Transverse colon (tissue), 4 donors: ENCODE data around the gene NXNL2. TPM values are rescaled to one million over a fixed set of nuclear protein-coding genes. Genes with fewer than 3 reads are reported as not detected.

Experiments used
- DNase-seq: peaks from one replicate; pipeline ENCODE4 v3.0.0-alpha.2; 2019
- H3K27ac ChIP-seq, 4 donors: fragments of 200-600 bp; sonication (generic); 2 replicates each; pipeline ENCODE4 v1.5.1; 2016 to 2018; ENCODE audit warnings: inconsistent platforms in 4 of 4
- H3K27me3 ChIP-seq: fragments of 200-600 bp; sonication (generic); 2 replicates; pipeline ENCODE4 v1.5.1; 2017; ENCODE audit warnings: inconsistent platforms
- H3K36me3 ChIP-seq, 4 donors: fragments of 200-600 bp; sonication (generic); 2 replicates each; pipeline ENCODE4 v1.5.1; 2017 to 2019; ENCODE audit warnings: inconsistent platforms in 4 of 4
- H3K4me1 ChIP-seq, 4 donors: fragments of 200-600 bp; sonication (generic); 2 replicates each; pipeline ENCODE4 v1.5.1; 2017 to 2020; ENCODE audit warnings: inconsistent platforms in 4 of 4
- H3K4me3 ChIP-seq, 4 donors: fragments of 200-600 bp; sonication (generic); 1 replicate in 1 of 4; 2 replicates in 3 of 4; pipeline versions ENCODE4 v1.5.1 to v1.6.1; 2017 to 2019; ENCODE audit warnings: inconsistent platforms in 4 of 4
- H3K9me3 ChIP-seq, 2 donors: fragments of 200-600 bp; sonication (generic); 2 replicates each; pipeline ENCODE4 v1.5.1; 2017 to 2019; ENCODE audit warnings: inconsistent platforms in 2 of 2
- CTCF ChIP-seq, 5 experiments: fragments of 200-600 bp in 3 of 5; fragments of 450-650 bp in 2 of 5; sonication (generic) in 3 of 5; IDR thresholded peaks; 1 replicate in 2 of 5; 2 replicates in 3 of 5; pipeline ENCODE4 v1.5.1; 2016 to 2017; ENCODE audit warnings: antibody characterized with exemption in 5 of 5, inconsistent platforms in 3 of 5, mild to moderate bottlenecking in 2 of 5, moderate library complexity in 1 of 5
- EP300 ChIP-seq: sonication (generic); formaldehyde crosslinking; IDR thresholded peaks from one replicate; pipeline ENCODE4 v1.6.1; 2017; ENCODE audit warnings: antibody characterized with exemption, low read depth
- POLR2A ChIP-seq: fragments of 450-650 bp; IDR thresholded peaks from one replicate; pipeline ENCODE4 v1.6.1; 2016; ENCODE audit warnings: antibody characterized with exemption, mild to moderate bottlenecking, moderate library complexity
- POLR2AphosphoS5 ChIP-seq, 3 donors: sonication (generic); formaldehyde crosslinking; IDR thresholded peaks; one replicate each; pipeline ENCODE4 v1.6.1; 2016; ENCODE audit warnings: antibody characterized with exemption in 3 of 3
- WGBS, 2 donors: methylation state at CpG; one replicate each; pipeline ENCODE4 v1.1.5; 2018; ENCODE audit warnings: low coverage in 1 of 2; 5-methylcytosine and 5-hydroxymethylcytosine counted together
- in situ Hi-C, 4 donors: fragments of 200-750 bp; cut with MboI; loops; one replicate each; pipeline versions ENCODE4 v1.15.0 to v1.15.1; 2017; ENCODE audit warnings: low sequenced_read_pairs in 3 of 4, low pct_ligation_motif_present in 1 of 4, low pct_unique_long_range_greater_than_20kb in 1 of 4
- intact Hi-C: fragments of 100-400 bp; cut with DNase I; formaldehyde crosslinking; loops from one replicate; pipeline ENCODE4 v1.15.1; 2023; ENCODE audit warnings: low total_unique reads
- total RNA-seq, 4 donors: library from RNA; depleted of rRNA; stranded (reverse); fragments of >200 nt; gene quantifications; one replicate each; pipeline ENCODE4 v1.1.0, GENCODE V29; 2016

The NXNL2 gene
- total RNA-seq, 4 donors from 2014 or later: not detected

- in situ Hi-C loops: loop anchor here in 3 of 4 donors (10.0 to 25.0 kb wide), 5 partner anchors 474 to 891 kb away; partner anchors contain the start of gene CDK20 (in 2 of the 3)
- H3K27ac ChIP-seq: no peak overlapping the region
- WGBS, 2 donors: 44 to 55% methylated on average over 7 to 28 of the region's 28 CpGs
- H3K27me3 ChIP-seq: no peaks in the 10 kb centered on the region
- TF ChIP-seq CTCF (IDR thresholded peaks at IDR 0.05) (peak; percentile 90 to 98 (median 98)), POLR2AphosphoS5 (IDR thresholded peaks at IDR 0.05) (no peak), POLR2A (no peak), EP300 (no peak)
- H3K4me1 ChIP-seq: peaks cover 0 to 6% (median 1%) of the 10 kb centered on the region in 4 donors
- peak overlapping the region in 1 of 4 donors; percentile 18 for H3K4me3 ChIP-seq
- intact Hi-C loops: loop anchor here (10.0 kb wide), 1 partner anchor 474 kb away; no protein-coding TSS in a partner anchor
- peak; percentile 85 for DNase-seq
- H3K9me3 ChIP-seq: no peaks in the 10 kb centered on the region
- no peaks in the 10 kb centered on the region for H3K36me3 ChIP-seq
Observed at GRCh38 chr9:88578121-88579049, 43.4 kb downstream of the NXNL2 start.

DNA sequence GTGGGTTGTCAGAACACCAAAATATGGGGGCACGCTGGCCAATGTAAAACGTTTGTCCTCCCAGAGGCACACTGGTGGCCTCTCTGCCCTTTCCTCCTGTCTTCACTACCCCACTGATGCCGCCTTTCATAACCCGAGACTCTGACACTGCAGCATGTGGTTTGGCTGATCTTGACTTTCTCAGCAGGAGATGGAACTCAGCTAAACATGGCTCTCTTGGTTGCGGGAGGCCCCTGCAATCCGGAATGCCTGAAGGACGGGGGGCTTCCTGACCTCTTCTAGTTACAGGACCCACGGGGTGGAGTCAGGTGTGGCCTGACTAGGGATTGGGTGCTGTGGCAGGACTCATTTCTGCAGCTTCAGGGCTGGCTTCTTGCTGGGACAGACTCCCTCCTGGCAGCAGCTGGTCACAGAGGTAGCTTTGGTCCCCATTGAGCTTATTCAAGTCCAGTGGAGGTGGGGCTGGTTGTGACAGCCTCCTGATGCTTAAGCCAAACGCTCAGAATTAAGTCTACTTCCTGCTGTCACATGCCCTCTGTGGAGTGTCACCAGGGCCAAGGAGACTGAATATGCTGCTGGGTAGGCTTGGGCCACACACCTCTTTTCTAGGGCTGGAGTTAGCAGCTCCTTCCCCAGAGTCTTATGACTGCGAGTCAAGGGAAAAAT is 44.2 kb downstream of the NXNL2 start:
- Histone ChIP-seq H3K27me3 (no peaks in the 10 kb centered on the region), H3K36me3 (no peaks in the 10 kb centered on the region), H3K27ac (no peak overlapping the region), H3K9me3 (no peaks in the 10 kb centered on the region), H3K4me1 (peaks cover 0 to 9% (median 2%) of the 10 kb centered on the region in 4 donors), H3K4me3 (no peak overlapping the region)
- intact Hi-C loops: loop anchor here (10.0 kb wide), 1 partner anchor 474 kb away; no protein-coding TSS in a partner anchor
- WGBS, 2 donors: 77% methylated on average over 10 of the region's 10 CpGs; no CpG with 5 or more reads in 1 of the 2 donors
- in situ Hi-C loops: loop anchor here in 3 of 4 donors (10.0 to 25.0 kb wide), 5 partner anchors 474 to 892 kb away; partner anchors contain the start of gene CDK20 (in 2 of the 3)
- no peak for DNase-seq
- TF ChIP-seq POLR2A: no peak

DNA sequence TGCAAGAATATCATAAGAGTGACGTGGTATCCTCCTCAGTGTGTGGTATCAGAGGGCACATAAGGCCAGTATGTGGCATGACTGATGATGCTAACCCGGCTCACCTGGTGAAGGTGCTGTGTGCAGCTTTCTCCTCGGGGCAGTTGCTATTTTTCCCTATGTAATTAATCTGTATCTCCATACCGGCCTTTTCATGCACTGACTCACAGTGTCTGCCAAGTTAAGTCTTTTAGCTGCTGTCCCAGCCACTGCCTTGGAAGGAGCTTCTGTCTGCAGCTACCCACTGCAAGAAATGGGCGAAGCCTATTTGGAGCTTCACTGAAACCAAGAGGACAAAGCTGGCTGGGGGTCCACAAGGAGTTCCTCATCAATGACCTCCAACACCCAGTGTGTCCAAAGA is 46.0 kb downstream of the NXNL2 start:
- 76 to 100% methylated on average over 1 to 5 of the region's 5 CpGs for WGBS, 2 donors
- no peaks in the 10 kb centered on the region for H3K27me3 ChIP-seq
- H3K9me3 ChIP-seq: no peaks in the 10 kb centered on the region
- H3K27ac ChIP-seq: no peak overlapping the region
- H3K4me3 ChIP-seq: no peak overlapping the region
- H3K4me1 ChIP-seq: peaks cover 0 to 15% (median 4%) of the 10 kb centered on the region in 4 donors
- DNase-seq: no peak
- in situ Hi-C loops: loop anchor here in 2 of 4 donors (25.0 kb wide), 3 partner anchors 494 to 894 kb away; partner anchors contain the start of gene CDK20 (in 2 of the 2)
- intact Hi-C loops: no loop called here
- TF ChIP-seq POLR2AphosphoS5 (IDR thresholded peaks at IDR 0.05) (no peak), CTCF (IDR thresholded peaks at IDR 0.05) (no peak), POLR2A (no peak), EP300 (no peak)
- H3K36me3 ChIP-seq: no peaks in the 10 kb centered on the region

DNA sequence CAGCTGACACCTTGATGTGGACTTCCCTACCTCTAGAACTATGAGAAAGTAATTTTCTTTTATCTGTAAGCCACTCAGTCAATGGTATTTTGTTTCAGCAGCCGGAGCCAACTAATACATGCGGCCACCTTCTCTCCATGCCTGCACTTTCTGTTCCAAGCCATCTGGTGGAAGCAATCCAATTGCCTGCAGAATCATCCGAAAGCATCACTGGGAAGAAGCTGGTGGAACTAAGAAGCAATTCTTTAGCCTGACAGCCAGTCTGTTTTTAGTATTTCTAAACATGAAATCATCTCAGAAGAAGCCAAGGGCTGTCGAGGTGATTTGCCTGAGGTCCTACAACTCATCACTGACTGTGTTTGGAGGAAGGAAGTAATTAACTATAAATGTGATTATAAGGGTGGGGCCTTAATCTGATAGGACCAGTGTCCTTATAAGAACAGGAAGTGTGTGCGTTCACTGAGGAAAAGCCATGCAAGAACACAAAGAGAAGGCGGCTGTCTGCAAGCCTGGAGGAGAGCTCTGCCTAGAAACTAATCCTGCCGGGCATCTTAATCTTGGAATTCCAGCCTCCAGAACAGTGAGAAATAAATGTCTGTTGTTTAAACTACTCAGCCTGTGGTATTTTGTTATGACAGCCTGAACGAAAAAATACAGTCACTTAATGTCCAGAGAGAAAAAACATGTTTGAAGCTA is 49.1 kb downstream of the NXNL2 start:
- Histone ChIP-seq H3K27ac (peak overlapping the region; percentile 18 to 68 (median 54)), H3K4me1 (peaks cover 0 to 12% (median 3%) of the 10 kb centered on the region in 4 donors), H3K27me3 (no peaks in the 10 kb centered on the region), H3K4me3 (no peak overlapping the region), H3K36me3 (no peaks in the 10 kb centered on the region), H3K9me3 (no peaks in the 10 kb centered on the region)
- 0 to 43% methylated on average over 1 to 8 of the region's 8 CpGs for WGBS, 2 donors
- intact Hi-C loops (no loop called here), in situ Hi-C loops (loop anchor here in 2 of 4 donors (25.0 kb wide), 3 partner anchors 497 to 897 kb away; partner anchors contain the start of gene CDK20 (in 2 of the 2))
- no peak for TF ChIP-seq POLR2A
- peak; percentile 32 to 57 (median 45) for TF ChIP-seq POLR2AphosphoS5 (IDR thresholded peaks at IDR 0.05)
- DNase-seq: no peak
